ENCODE data around the gene PCDH19. TPM values are rescaled to one million over a fixed set of nuclear protein-coding genes. Genes with fewer than 3 reads are reported as not detected.
A peak's percentile ranks its signal among the peaks of the same experiment; 100 is the strongest.

The PCDH19 gene
- total RNA-seq, 1 donor from 2014 or later, result under 0.01 TPM

GRCh38 chrX:100379388-100379986, 30.6 kb downstream of the PCDH19 start:
- TF ChIP-seq CTCF (IDR thresholded peaks at IDR 0.05; ENCODE audit: insufficient read depth, low read length, severe bottlenecking), result peak; percentile 47
- H3K4me3 ChIP-seq (ENCODE audit: low read depth, low read length), result no peak overlapping the region
- DNase-seq (ENCODE audit: low read depth) (peak; percentile 17), FAIRE-seq (no peak)
- no peaks in the 10 kb centered on the region for H3K36me3 ChIP-seq (ENCODE audit: control insufficient read depth, insufficient read depth, low read length)
- no peaks in the 10 kb centered on the region for H3K27me3 ChIP-seq (ENCODE audit: control insufficient read depth, insufficient read depth, low read length)

- no peak for TF ChIP-seq CTCF (IDR thresholded peaks at IDR 0.05; ENCODE audit: insufficient read depth, low read length, severe bottlenecking)
- H3K36me3 ChIP-seq (ENCODE audit: control insufficient read depth, insufficient read depth, low read length), result no peaks in the 10 kb centered on the region
- H3K4me3 ChIP-seq (ENCODE audit: low read depth, low read length), result no peak overlapping the region
- FAIRE-seq (no peak), DNase-seq (ENCODE audit: low read depth) (no peak)
- H3K27me3 ChIP-seq (ENCODE audit: control insufficient read depth, insufficient read depth, low read length), result no peaks in the 10 kb centered on the region
Observed at GRCh38 chrX:100377826-100378225, 32.2 kb downstream of the PCDH19 start.

GRCh38 chrX:100376576-100376975, 33.5 kb downstream of the PCDH19 start:
- no peaks in the 10 kb centered on the region for H3K27me3 ChIP-seq (ENCODE audit: control insufficient read depth, insufficient read depth, low read length)
- DNase-seq (ENCODE audit: low read depth) (peak; percentile 69), FAIRE-seq (no peak)
- no peaks in the 10 kb centered on the region for H3K36me3 ChIP-seq (ENCODE audit: control insufficient read depth, insufficient read depth, low read length)
- H3K4me3 ChIP-seq (ENCODE audit: low read depth, low read length), result no peak overlapping the region
- TF ChIP-seq CTCF (IDR thresholded peaks at IDR 0.05; ENCODE audit: insufficient read depth, low read length, severe bottlenecking), result no peak

DNA sequence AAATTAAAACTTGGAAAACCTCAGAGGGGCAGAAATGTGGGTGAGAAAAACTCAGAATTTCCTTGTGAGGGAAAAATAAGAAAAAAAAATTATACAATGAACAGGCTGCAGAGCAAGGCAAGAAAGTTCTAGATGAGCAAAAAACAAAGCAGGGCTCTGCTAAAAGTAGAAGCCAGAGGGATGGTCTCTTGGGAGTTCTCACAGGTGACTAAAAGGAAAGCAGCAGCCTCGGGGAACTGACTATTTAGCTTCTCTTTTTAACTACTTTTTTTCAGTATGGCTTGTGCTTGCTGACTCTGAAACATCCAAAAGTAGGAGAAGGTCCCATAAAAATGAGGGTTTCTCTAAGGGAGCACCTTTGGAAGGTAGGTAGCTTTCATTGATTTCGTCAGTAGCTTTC, 36.4 kb downstream of the PCDH19 start:
- TF ChIP-seq CTCF (IDR thresholded peaks at IDR 0.05; ENCODE audit: insufficient read depth, low read length, severe bottlenecking), result no peak
- Histone ChIP-seq H3K36me3 (ENCODE audit: control insufficient read depth, insufficient read depth, low read length) (no peaks in the 10 kb centered on the region), H3K4me3 (ENCODE audit: low read depth, low read length) (no peak overlapping the region), H3K27me3 (ENCODE audit: control insufficient read depth, insufficient read depth, low read length) (no peaks in the 10 kb centered on the region)
- DNase-seq (ENCODE audit: low read depth) (no peak), FAIRE-seq (no peak)

GRCh38 chrX:100368167-100368566, 41.9 kb downstream of the PCDH19 start:
- Histone ChIP-seq H3K4me3 (ENCODE audit: low read depth, low read length) (no peak overlapping the region), H3K36me3 (ENCODE audit: control insufficient read depth, insufficient read depth, low read length) (no peaks in the 10 kb centered on the region), H3K27me3 (ENCODE audit: control insufficient read depth, insufficient read depth, low read length) (no peaks in the 10 kb centered on the region)
- no peak for FAIRE-seq
- peak; percentile 25 for DNase-seq (ENCODE audit: low read depth)
- TF ChIP-seq CTCF (IDR thresholded peaks at IDR 0.05; ENCODE audit: insufficient read depth, low read length, severe bottlenecking), result peak; percentile 63

GRCh38 chrX:100363896-100364295, 46.2 kb downstream of the PCDH19 start:
- no peak overlapping the region for H3K4me3 ChIP-seq (ENCODE audit: low read depth, low read length)
- FAIRE-seq (no peak), DNase-seq (ENCODE audit: low read depth) (no peak)
- H3K27me3 ChIP-seq (ENCODE audit: control insufficient read depth, insufficient read depth, low read length), result no peaks in the 10 kb centered on the region
- no peaks in the 10 kb centered on the region for H3K36me3 ChIP-seq (ENCODE audit: control insufficient read depth, insufficient read depth, low read length)
- no peak for TF ChIP-seq CTCF (IDR thresholded peaks at IDR 0.05; ENCODE audit: insufficient read depth, low read length, severe bottlenecking)

Measured in bronchial epithelial cell (primary cell).